ENCODE data around the gene C2orf74.
"Not testable (repeated sequence)": the region's sequence is repeated elsewhere in the genome, so short reads cannot be mapped to it uniquely, and the experiment has no call there.

C2orf74 gene

GRCh38 chr2:61179701-61180639 lies 18.0 kb downstream of the C2orf74 start:
- FAIRE-seq (no peak), DNase-seq (ENCODE audit: insufficient read length, low spot score) (no peak)
- TF ChIP-seq POLR2A (IDR thresholded peaks at IDR 0.05; ENCODE audit: low read depth, low read length): no peak

DNA sequence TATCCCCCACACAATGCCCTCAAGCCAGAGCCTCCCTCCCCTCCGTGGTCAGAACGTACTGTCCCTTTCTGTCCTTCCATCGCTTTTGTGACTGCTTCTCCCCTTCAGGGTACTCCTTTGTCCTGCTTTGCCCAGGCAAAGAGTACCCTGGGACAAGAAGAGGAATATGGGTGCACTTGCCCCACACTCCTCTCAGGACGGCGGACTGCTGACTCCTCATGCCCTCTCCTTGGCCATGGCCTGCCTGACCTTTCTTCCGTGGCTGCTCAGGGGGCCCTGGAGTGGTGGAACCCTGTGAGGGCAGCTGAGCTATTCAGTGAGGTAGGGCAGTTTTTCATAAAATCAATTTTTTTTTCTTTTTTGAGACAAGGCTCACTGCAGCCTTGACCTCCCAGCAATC lies 18.7 kb downstream of the C2orf74 start:
- no peak for TF ChIP-seq POLR2A (IDR thresholded peaks at IDR 0.05; ENCODE audit: low read depth, low read length)
- DNase-seq (ENCODE audit: insufficient read length, low spot score) (no peak), FAIRE-seq (no peak)

DNA sequence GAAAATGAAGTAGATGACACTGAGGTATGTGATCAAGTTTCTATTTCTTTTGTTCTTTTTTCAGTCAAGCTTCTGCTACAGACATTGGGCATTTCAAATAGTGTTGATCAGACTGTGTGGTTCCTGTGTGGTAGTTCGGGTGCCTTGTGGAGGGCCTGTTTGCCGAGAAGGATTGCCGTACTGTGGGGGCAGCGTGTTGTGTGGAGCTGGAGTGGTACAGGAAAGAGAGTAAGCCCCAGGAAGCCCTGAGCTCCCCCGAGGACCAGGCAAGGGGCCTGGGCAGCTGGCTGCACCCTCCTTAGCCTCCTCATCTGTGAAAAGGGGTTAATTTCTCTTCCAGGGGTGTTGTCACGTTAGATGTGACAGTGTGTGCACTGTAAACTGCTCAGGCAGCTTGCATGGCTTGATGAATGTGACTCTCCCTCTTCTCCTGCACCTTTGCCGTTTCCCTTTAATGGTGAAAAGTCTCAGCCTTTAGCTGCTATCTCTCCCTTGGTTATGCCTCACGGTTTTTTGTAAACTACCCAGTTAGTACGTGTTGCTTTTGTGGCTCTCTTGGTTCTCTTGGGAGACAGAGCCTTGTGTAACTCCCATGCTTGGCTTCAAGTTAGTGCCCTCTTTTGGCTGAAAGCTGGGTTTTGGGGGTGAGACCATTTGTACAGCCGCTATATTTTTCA lies 19.5 kb downstream of the C2orf74 start:
- FAIRE-seq (no peak), DNase-seq (ENCODE audit: insufficient read length, low spot score) (no peak)
- no peak for TF ChIP-seq POLR2A (IDR thresholded peaks at IDR 0.05; ENCODE audit: low read depth, low read length)

- no peak for FAIRE-seq
- no peak for TF ChIP-seq POLR2A (IDR thresholded peaks at IDR 0.05; ENCODE audit: low read depth, low read length)
- DNase-seq (ENCODE audit: insufficient read length, low spot score): no peak
Measured at GRCh38 chr2:61182059-61182383, 20.0 kb downstream of the C2orf74 start.

DNA sequence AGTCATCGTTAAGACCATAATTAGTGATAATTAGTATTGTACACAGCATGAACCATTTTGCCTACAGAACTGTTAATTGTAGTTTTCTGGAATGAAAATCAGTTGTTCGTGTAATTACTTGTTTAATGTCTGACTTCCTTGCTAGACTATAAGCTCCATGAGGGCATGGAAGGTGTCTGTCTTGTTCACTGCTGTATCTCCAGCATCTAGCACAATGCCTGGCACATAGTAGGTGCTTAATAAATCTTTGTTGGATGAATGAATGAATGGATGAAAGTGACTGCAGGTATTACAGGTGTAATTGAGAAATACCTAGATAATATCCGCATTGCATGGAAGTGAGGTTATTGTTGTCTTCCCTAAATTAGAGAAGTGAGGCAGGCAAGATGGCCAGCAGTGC lies 21.8 kb downstream of the C2orf74 start:
- FAIRE-seq: no peak
- TF ChIP-seq POLR2A (IDR thresholded peaks at IDR 0.05; ENCODE audit: low read depth, low read length): no peak
- no peak for DNase-seq (ENCODE audit: insufficient read length, low spot score)

- TF ChIP-seq POLR2A (IDR thresholded peaks at IDR 0.05; ENCODE audit: low read depth, low read length): no peak
- FAIRE-seq: no peak
Measured at GRCh38 chr2:61184263-61184662, 22.3 kb downstream of the C2orf74 start.

DNA sequence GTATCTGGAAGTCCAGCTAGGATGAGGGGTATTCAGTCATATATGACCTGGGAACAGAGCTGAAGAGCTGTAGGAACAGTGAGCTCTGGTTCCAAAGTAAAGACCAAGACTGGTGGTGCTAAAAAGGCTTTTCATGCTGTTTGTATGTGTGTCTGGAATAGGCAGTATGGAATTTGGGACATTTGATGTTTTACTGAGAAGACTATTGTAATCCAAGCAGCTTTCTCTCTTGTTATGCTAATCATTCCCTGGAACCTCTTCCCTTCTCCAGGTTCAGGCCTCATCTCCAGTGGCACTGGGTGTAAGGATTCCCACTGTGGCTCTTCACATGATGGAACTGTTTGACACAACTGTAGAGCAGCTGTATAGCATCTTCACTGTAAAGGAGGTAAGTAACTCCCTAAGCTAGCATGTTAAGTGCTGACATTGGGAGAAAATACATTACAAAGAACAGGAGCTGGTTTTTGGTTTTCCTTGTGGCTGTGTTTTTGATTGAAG lies 23.3 kb downstream of the C2orf74 start:
- no peak for FAIRE-seq
- no peak for DNase-seq (ENCODE audit: insufficient read length, low spot score)
- no peak for TF ChIP-seq POLR2A (IDR thresholded peaks at IDR 0.05; ENCODE audit: low read depth, low read length)

More at GRCh38 chr2:61184263-61184662, 22.3 kb downstream of the C2orf74 start:
- DNase-seq (ENCODE audit: insufficient read length, low spot score): no peak

GRCh38 chr2:61187085-61187484 lies 25.1 kb downstream of the C2orf74 start:
- no peak for TF ChIP-seq POLR2A (IDR thresholded peaks at IDR 0.05; ENCODE audit: low read depth, low read length)
- no peak for DNase-seq (ENCODE audit: insufficient read length, low spot score)
- FAIRE-seq: no peak

- FAIRE-seq: no peak
- no peak for TF ChIP-seq POLR2A (IDR thresholded peaks at IDR 0.05; ENCODE audit: low read depth, low read length)
Measured at GRCh38 chr2:61193670-61194561, 31.9 kb downstream of the C2orf74 start.

GRCh38 chr2:61194646-61195045 lies 32.7 kb downstream of the C2orf74 start:
- DNase-seq (ENCODE audit: insufficient read length, low spot score); FAIRE-seq: not testable (repeated sequence)

More at GRCh38 chr2:61193670-61194561, 31.9 kb downstream of the C2orf74 start:
- DNase-seq (ENCODE audit: insufficient read length, low spot score): no peak

DNA sequence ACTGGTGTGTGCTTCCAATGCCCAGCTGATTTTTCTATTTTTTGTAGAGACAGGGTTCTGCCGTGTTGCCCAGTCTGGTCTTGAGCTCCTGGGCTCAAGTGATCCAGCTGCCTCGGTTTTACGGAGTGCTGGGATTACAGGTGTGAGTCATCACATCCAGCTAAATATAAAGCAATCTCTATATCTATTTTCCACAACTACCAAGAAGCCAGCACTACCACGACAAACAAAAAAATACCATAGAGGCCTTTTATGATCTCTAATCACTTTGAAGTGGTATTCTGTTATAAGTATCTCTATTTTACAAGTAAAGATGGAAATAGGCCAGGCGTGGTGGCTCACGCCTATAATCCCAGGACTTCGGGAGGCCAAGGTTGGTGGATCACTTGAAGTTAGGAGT lies 34.7 kb downstream of the C2orf74 start:
- DNase-seq (ENCODE audit: insufficient read length, low spot score) (no peak), FAIRE-seq (no peak)
- no peak for TF ChIP-seq POLR2A (IDR thresholded peaks at IDR 0.05; ENCODE audit: low read depth, low read length)

DNA sequence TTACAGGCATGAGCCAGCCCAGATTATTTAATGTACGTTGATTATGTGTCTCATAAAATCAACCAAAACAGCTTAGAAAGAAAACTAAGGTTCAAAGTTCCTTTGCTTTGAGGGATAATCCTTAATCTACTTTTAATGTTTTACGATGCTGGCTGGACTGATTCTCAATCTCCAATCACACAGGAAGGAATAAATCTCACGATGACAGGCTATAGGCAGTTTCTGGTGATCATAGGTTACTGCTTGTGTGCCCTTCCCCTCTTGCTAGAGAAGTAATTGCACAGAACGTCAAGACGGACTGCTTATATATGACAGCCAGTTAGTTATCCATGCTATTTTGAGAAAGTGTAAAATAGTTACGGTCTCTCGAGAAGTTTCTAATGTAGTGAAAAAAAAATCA lies 43.1 kb downstream of the C2orf74 start:
- TF ChIP-seq POLR2A (IDR thresholded peaks at IDR 0.05; ENCODE audit: low read depth, low read length): no peak
- FAIRE-seq (peak; percentile 6), DNase-seq (ENCODE audit: insufficient read length, low spot score) (no peak)

DNA sequence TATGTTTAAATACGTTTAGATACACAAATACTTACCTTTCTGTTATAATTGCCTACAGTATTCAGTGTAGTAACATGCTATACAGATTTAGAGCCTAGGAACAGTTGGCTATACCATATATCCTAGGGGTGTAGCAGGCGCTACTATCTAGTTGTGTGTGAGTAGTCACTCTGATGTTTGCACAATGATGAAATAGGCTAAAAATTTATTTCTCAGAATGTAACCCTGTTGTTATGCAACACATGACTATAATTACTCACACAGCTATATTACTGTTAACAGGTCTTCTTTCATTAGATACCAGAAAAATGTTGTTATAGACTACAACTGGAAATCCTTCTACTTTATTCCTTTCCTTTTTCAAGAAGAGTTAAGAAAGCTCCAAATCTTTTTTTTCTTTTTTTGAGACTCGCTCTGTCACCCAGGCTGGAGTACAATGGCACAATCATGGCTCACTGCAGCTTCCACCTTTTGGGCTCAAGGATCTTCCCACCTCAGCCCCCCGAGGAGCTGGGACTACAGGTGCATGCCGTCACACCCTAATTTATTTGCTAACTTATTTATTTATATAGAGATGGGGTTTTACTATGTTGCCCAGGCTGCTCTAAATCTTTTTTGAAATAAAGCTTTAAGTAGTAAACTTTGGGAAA lies 48.5 kb downstream of the C2orf74 start:
- DNase-seq (ENCODE audit: insufficient read length, low spot score) (no peak), FAIRE-seq (peak; percentile 79)
- no peak for TF ChIP-seq POLR2A (IDR thresholded peaks at IDR 0.05; ENCODE audit: low read depth, low read length)

All from H54 (cell line).